ENCODE data around the gene SOX8.

DNA sequence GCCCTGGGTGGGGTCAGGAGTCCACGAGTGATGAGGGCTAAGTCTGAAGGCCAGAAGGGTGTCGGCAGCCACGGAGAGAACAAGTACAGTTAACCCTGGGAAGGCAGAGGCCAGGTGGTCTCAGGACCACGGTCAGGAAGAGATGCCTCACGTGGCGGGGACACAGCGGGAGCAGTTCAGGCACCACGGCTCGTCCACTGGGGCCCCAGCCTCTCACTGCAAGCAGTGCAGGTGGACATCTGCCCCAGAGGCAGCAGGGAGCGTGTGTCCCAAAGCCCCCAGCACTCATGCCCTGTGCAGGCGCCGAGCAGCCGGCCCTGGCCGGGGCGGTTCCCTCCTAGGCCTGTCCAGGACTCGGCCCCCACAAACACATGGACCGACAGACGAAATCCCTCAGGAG lies 15.5 kb upstream of the SOX8 start:
- TF ChIP-seq, protein P1, sequence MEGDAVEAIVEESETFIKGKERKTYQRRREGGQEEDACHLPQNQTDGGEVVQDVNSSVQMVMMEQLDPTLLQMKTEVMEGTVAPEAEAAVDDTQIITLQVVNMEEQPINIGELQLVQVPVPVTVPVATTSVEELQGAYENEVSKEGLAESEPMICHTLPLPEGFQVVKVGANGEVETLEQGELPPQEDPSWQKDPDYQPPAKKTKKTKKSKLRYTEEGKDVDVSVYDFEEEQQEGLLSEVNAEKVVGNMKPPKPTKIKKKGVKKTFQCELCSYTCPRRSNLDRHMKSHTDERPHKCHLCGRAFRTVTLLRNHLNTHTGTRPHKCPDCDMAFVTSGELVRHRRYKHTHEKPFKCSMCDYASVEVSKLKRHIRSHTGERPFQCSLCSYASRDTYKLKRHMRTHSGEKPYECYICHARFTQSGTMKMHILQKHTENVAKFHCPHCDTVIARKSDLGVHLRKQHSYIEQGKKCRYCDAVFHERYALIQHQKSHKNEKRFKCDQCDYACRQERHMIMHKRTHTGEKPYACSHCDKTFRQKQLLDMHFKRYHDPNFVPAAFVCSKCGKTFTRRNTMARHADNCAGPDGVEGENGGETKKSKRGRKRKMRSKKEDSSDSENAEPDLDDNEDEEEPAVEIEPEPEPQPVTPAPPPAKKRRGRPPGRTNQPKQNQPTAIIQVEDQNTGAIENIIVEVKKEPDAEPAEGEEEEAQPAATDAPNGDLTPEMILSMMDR (conservative IDR thresholded peaks at IDR 0.05): no peak
- no peak for TF ChIP-seq EZH2 (IDR thresholded peaks at IDR 0.05; ENCODE audit: low read depth)

Data from PC-9 (cell line).